ENCODE data around the gene DTX3.
A peak's percentile ranks its signal among the peaks of the same experiment; 100 is the strongest.
"Not testable (repeated sequence)": the region's sequence is repeated elsewhere in the genome, so short reads cannot be mapped to it uniquely, and the experiment has no call there.

The DTX3 gene

GRCh38 chr12:57583008-57583831 is 21.4 kb upstream of the DTX3 start:
- peak; percentile 38 for DNase-seq

DNA sequence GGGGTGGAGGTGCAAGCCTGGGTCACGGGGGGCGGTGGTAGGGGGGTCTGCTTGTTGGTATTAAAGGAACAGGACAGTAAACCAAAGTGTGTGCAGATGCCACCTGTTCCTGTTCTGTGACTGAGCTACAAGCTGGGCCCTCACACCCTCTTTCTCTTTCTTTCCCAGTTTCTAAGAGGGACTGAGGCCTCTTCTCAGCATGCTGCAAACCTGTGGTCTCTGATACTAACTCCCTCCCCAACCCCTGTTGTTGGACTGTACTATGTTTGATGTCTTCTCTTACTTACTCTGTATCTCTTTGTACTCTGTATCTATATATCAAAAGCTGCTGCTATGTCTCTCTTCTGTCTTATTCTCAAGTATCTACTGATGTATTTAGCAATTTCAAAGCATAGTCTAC is 20.6 kb upstream of the DTX3 start:
- no peak for DNase-seq

- no peak for DNase-seq
Measured at GRCh38 chr12:57584690-57585089, 19.9 kb upstream of the DTX3 start.

DNA sequence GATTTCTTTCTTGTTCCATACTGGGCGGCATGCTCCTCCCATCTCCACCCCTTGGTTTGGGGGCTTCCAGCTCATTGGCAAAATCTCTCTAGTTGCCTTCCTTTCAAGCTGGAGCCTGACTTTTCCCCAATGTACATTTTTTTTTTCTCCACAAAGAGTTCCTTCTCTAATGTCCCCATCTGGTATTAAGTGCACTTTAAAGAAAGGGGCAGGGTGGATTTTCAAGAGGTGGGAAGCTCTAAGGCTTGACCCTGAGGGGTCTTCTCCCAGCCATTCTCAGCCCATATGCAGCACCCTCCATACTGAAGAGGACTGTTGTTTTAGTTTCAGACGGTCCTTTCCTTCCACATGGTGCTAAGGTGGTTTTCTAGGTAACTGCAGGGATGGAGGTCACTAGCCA is 19.5 kb upstream of the DTX3 start:
- DNase-seq: no peak

- no peak for DNase-seq
Measured at GRCh38 chr12:57586128-57586527, 18.5 kb upstream of the DTX3 start.

DNA sequence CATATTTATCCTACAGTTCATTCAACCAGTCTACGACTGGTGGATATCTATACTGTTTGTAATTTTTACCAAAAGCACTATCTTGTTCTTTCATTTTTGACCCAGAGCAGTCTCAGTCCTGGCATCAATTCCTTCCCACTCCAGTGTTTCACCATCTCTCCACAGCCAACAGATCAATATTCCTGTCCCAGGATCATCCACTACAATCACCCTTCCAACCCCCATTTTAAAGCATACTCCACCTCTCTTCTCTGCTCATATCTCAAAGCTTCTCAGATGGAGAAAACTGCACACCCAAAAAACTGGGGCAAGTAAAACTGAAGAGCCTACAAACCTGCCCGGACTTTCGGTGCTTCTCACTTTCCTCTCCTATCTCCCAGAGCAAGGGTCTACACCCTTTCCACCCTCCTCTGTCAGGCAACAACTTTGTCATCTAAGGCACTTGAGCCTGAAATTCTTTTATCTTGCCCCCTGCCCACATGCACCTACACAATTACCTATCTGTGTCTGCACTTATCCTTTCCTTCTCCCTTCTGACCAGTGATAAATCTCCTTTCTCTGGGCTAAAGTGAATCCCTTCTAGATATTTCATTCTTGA is 17.7 kb upstream of the DTX3 start:
- DNase-seq: no peak

GRCh38 chr12:57588951-57589610 is 15.5 kb upstream of the DTX3 start:
- DNase-seq: not testable (repeated sequence)

GRCh38 chr12:57590479-57590863 is 14.2 kb upstream of the DTX3 start:
- DNase-seq: no peak

- DNase-seq: peak; percentile 66
Measured at GRCh38 chr12:57590864-57591781, 13.5 kb upstream of the DTX3 start, which contains the start of gene PIP4K2C. Gene PIP4K2C, plus strand, starts transcription at chr12:57591192. Its CDS starts 98 bp downstream, at chr12:57591290.

DNA sequence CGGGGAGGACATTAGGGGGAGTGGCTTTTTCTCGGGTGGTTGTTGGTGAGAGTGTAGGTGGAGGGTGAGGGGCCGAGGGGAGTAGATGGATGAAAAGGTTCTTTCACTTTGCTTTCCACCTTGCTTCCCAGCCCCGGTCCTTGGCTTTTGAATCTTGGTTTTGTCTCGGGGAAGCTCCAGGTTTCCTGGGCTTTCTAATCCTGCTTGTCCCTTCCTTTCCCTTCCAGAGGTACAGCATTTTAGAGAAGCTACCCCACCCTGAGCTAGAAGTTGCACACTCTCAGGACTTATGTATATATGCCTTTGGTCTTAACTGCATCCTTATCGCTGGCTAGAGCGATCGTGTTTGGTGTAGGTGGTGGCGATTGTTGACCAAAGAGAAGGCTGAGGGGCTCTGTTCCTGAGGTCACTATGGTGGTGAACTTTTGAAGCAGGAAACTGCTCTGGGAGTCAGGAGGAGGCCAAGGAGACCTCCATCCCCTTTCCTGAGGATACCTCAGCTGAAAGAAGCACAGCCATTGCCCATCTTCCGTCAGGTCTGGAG is 12.8 kb upstream of the DTX3 start:
- no peak for DNase-seq

- DNase-seq: no peak
Measured at GRCh38 chr12:57592551-57593165, 12.0 kb upstream of the DTX3 start.

DNA sequence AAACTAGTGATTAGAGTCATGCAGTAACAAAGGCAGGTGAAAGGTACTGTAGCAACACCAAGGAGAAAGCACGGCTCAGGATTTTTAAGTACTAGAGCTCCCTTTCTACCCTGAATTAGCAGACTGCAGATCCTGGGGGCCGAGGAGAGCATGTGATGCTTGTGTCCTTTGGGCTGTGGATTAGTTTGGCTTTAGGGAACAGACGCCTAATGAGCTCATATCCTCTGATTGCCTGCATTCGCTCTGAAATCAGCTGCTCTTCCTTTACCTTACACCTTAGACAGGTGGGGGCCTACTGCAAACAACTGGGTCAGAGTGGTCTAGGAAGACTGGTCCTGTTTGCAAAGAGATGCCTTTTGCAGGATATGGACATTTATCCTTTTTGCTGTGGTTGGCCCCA is 11.4 kb upstream of the DTX3 start:
- no peak for DNase-seq

DNA sequence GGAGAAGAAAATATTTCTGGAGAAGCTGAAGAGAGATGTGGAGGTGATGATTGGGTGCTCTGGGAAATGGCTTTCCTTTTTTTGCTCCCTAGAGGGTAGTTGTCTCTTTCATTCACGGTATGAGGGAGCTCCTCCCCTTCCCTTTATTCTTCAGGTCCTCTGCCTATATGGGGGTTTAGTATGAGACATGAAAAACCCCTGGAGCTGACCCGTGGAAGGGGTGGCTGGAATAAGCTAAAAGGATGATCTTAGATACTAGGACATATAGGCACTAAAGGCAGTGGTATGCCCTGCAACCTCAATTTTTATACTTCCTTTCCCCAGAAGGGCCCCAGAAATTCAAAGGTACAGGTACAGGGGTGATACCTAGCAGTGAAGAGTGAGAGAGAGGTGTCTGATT is 4.2 kb upstream of the DTX3 start:
- DNase-seq: no peak

- no peak for DNase-seq
Measured at GRCh38 chr12:57602544-57602943, 2.1 kb upstream of the DTX3 start.

- DNase-seq: no peak
Measured at GRCh38 chr12:57603324-57603723, 1.3 kb upstream of the DTX3 start.

- no peak for DNase-seq
Measured at GRCh38 chr12:57603815-57604453, 690 bp upstream of the DTX3 start.

- no peak for DNase-seq
Measured at GRCh38 chr12:57604992-57605810, 577 bp downstream of the DTX3 start.

GRCh38 chr12:57605811-57606311 is 1.2 kb downstream of the DTX3 start:
- no peak for DNase-seq

DNA sequence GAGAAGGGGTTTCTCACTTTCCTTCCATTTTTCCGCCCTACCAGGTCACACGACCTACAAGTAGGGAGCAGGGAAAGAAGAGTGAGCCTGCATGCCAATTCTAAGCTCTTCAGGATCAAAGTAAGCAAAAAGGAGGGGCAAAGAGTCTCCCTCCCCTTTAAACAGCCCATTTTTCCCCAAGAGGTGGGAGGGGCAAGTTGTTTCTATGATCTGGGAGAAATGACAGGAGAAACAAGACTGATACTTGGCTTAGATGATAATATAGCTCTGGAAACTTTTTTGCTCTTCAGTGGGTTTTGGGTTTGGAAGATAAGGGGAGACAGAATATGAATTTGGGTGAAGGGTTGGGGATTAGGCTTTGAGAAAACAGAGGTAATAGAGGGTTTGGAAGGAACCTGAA is 1.8 kb downstream of the DTX3 start:
- no peak for DNase-seq

GRCh38 chr12:57606821-57607220 is 2.2 kb downstream of the DTX3 start:
- no peak for DNase-seq

All from T-helper 9 cell (primary cell).